Breast epithelium (tissue), 3 donors: ENCODE data around the gene CYP24A1.

Experiments
- POLR2A ChIP-seq: fragments of 450-650 bp; IDR thresholded peaks from one replicate; pipeline ENCODE4 v1.6.1; 2016; ENCODE audit warnings: antibody characterized with exemption, mild to moderate bottlenecking, moderate library complexity
- TF ChIP-seq, protein P1 (sequence below), 3 donors: fragments of 450-650 bp; IDR thresholded peaks; one replicate each; pipeline ENCODE4 v1.5.1; 2016 to 2017; ENCODE audit warnings: antibody characterized with exemption in 3 of 3, mild to moderate bottlenecking in 3 of 3, moderate library complexity in 3 of 3

DNA sequence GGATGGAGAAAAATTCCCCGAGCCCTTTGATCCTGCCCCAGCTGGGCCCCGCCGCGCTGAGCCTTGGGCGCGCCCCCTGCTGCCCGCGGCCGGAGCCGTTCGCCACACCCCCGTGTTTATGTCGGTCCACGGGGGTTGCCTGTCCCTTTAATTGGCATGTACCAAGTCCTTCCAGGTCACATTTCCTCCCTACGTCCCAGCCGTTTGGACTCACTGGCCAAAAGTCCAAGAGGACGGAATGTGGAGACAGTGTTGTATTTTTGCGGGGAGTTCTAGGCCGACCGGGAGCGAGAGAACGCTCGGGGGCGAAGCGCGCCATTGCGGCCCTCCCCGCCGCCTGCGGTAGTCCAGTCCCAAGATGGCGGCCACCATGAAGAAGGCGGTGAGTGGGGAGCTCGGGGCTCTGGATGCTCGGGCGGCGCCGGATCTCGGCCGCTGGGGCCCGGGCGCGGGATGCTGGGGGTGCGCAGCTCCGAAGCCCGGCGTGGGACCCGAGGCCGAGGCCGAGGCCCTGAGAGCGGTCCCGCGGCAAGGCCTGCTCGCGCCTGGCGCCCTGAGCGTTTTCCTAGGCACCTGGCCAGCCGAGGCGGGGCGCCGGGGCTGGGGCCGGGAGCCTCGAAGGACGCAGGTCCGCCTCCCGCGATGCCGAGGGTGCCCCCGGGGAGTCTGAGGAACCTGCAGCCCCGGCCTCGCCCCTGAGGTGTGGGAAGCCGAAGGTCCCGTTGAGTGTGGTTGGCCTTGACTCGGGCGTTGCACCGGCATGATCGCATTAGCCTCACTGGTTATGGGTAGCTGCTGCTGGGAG lies 34.2 kb upstream of the CYP24A1 start, which contains the start of gene PFDN4:
- no peak for TF ChIP-seq POLR2A
- TF ChIP-seq, protein P1, sequence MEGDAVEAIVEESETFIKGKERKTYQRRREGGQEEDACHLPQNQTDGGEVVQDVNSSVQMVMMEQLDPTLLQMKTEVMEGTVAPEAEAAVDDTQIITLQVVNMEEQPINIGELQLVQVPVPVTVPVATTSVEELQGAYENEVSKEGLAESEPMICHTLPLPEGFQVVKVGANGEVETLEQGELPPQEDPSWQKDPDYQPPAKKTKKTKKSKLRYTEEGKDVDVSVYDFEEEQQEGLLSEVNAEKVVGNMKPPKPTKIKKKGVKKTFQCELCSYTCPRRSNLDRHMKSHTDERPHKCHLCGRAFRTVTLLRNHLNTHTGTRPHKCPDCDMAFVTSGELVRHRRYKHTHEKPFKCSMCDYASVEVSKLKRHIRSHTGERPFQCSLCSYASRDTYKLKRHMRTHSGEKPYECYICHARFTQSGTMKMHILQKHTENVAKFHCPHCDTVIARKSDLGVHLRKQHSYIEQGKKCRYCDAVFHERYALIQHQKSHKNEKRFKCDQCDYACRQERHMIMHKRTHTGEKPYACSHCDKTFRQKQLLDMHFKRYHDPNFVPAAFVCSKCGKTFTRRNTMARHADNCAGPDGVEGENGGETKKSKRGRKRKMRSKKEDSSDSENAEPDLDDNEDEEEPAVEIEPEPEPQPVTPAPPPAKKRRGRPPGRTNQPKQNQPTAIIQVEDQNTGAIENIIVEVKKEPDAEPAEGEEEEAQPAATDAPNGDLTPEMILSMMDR (IDR thresholded peaks at IDR 0.05): peak; percentile 65 to 67 (median 67)
